NCI-H82 treated with DMSO at 0.1 percent for 48 hours (cell line): ENCODE results near the gene GLIS1.

ENCODE experiments used
- DNase-seq: peaks from one replicate; lab custom pipeline; 2025; ENCODE audit not compliant: unreplicated experiment; lab: John Stamatoyannopoulos, UW

Gene GLIS1

DNA sequence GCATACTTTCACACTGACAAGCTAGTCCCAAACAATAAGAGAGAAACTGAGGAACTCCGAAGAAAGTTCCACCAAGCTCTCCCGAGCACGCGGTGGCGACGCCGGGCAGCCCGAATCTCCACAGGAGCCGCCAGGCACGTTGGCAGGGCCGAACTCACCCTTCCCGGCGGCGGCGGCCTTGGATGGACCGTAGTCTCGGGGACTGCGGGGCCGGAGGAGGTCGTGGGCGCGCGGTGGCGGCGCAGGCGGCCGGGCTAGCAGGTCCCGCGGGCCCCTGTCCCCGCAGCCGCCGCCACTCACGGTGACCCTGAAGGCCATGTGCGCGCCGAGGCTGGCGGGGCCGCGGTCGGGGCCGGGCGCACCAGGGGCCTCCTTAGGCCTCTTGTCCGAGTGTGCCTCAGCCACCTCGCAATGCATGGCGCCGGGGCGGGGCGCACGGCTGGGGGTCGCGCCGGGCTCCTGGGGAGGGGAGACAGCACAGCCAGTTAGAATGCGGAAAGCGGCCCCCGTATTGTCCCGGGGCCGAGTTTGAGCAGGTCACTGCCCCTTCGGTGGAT lies 1.2 kb downstream of the GLIS1 start:
- DNase-seq: no peak

GRCh38 chr1:53736290-53736689 lies 2.7 kb downstream of the GLIS1 start:
- DNase-seq: no peak

- DNase-seq: no peak
These were observed 3.3 kb downstream of the GLIS1 start for GRCh38 chr1:53735681-53736080.

GRCh38 chr1:53735261-53735660 lies 3.7 kb downstream of the GLIS1 start:
- DNase-seq: no peak

- no peak for DNase-seq
These were observed 4.2 kb downstream of the GLIS1 start for GRCh38 chr1:53734650-53735211.

- DNase-seq: no peak
These were observed 4.9 kb downstream of the GLIS1 start for GRCh38 chr1:53733975-53734649.

- DNase-seq: no peak
These were observed 5.5 kb downstream of the GLIS1 start for GRCh38 chr1:53733447-53733931.

DNA sequence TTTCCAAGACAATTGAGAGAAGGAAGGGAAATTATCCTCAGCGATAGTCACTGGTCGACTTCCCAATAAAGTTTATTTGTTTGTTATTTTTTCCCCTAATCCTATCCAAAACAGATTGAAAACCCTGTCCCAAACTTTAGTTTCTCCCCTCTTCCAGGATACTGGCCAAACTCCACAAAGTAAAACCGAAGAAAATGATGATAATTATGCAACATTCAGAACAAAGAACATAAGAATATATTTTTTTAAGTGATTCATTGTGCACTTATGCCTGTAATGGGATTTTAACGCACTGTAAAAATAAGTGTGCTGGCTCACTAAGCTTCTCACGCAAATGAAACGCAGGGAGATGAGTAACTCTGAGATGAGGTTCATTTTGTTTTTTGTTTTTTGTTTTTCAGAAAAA lies 6.0 kb downstream of the GLIS1 start:
- DNase-seq: no peak

DNA sequence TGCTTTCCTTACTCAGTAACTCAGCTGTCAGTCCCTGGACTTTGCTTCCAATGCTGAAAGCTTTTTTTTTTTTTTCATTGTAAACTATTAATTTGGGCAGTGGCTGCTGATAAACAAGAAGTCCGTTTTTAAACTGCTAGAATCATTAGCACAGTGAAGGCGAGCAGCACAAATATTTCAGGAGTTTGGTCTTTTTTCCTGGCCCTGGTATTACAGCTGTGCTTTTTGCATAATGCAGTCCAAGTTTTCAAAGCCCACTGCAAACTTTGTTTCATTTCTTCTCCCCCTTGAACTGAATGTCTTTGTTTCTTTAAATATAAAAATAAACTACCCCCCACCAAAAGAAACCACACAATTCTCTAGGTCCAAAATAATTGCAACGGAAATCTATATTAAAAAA lies 6.6 kb downstream of the GLIS1 start:
- DNase-seq: no peak

GRCh38 chr1:53731779-53732305 lies 7.1 kb downstream of the GLIS1 start:
- no peak for DNase-seq

GRCh38 chr1:53731043-53731600 lies 7.8 kb downstream of the GLIS1 start:
- no peak for DNase-seq

DNA sequence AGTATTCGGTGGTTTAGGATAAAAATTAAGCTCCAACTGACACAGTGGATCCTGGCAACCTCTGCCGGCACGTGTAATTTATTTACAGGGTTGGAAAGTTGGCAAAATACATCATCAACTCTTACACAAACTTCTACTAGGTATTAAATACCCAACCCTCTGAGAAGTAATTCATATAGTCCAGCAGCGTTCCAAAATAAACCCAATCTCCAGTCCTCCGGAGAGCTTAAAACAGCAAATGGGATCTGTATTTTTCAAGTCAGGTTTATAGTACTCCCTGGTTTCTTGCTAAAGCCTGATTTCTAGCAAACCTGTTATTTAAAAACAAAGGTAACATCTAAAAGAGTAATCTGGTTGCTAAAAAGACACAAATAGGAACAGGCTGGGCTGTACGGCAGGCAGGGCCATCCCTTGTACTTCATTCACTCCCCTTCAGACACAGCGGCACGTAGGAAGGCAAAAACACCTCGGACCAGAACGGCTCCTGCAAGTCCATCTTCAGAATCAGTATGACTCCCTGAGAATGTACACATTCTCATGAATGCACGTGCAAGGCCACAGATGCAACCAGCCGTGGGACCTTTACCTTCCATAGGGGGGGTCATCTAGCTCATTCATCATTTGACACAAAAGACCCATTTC lies 8.6 kb downstream of the GLIS1 start:
- no peak for DNase-seq

GRCh38 chr1:53729456-53730223 lies 9.3 kb downstream of the GLIS1 start:
- DNase-seq: no peak

DNA sequence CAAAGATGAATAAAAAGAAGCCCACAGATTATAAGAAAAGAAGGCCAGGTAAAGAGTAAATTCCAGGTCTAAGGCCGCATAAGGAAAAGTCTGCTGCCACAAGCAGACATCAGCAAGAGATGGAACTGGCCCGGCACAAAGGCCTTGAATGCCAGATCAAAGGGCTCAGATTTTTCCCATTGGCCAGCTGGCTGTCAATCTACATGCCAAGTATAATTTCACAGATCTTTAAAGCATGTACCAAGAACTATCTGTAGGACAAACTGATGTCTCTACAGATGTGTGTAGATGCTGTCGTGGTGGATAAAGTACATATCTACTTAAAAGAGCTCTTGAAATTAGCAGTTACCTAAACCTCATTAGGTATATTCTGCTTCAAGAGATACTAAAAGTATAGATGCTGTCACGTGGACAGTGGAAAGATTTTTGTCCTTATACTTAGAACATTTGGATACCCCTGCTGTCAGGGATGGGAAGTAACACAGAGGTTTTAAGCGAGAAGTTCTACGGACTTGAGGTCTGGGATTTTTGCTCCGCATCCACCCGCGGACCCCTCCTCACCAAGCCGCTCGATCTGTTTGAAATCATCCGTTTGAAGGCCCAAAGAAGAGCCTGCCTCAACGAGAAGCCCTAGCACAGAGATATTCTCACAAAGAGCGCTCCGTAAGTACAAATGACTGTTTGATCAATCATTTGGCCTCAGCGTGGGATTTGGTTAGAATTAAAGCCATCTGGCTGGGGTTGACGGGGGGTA lies 10.1 kb downstream of the GLIS1 start:
- DNase-seq: no peak

DNA sequence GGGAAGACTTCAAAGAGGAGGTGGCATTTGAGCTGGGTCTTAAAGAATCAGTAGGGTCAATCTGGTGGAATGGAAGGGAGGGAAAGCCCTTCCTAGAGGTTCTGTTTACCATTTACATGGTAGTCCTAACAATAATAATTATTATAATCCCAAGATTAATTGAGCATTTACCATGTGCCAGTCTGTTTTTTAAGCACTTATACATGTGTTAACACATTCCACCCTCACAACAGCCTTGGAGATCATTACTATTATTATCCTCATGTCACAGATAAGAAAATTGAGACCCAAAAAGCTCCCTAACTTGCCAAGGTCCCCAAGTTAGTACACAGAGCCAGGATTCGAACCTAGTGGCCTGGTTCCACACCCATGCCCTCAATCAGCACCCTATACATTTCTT lies 10.8 kb downstream of the GLIS1 start:
- DNase-seq: no peak

- no peak for DNase-seq
These were observed 11.4 kb downstream of the GLIS1 start for GRCh38 chr1:53727461-53728092.

GRCh38 chr1:53726009-53726600 lies 12.9 kb downstream of the GLIS1 start:
- no peak for DNase-seq

DNA sequence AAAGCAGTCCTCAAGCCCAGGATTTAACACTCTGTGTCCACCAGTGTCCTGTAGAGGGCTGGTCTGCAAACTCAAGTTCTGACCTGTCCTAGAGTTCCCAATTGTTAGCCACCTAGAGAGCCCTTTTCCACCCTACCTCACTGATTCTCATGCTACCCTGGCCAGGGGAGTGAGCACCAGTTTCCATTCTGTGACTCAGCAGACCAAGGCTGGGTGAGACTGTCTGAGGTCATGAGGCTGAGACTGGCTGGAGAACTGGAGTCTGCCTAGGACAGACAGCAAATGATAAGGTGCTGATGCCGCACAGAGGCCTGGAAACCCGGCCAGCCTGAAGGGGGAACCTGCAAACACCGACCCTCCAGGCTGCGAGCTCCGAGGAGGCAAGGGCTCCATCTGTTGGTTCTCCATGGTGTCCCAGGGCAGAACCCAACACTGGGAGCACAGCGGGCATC lies 13.7 kb downstream of the GLIS1 start:
- no peak for DNase-seq

DNA sequence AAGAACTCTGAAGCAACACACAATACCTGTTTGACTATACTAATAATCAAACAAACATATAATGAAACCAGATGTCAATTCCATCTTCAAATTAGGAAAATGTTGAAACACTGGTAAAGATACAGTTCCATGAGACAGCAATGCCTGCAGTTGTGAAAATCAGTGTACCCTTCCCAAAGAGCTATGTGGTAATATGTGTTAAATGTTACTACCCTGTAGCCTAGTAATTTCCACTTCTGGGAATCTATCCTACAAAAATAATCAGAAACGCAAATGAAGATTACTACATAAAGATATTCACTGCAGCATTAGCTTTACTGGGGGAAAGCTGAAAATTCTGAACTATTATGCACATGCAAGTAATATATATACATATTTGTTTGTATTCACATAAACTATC lies 16.9 kb downstream of the GLIS1 start:
- DNase-seq: no peak
